ENCODE results near the gene CCDC85B.
A peak's percentile ranks its signal among the peaks of the same experiment; 100 is the strongest.

CCDC85B gene

GRCh38 chr11:65915821-65916251, 25.4 kb downstream of the CCDC85B start:
- H3K4me3 ChIP-seq (ENCODE audit: low read depth in 1 of 2, low read length in 2 of 2), result no peak overlapping the region
- no peak for DNase-seq
- no peak for ATAC-seq (ENCODE audit: insufficient read depth, low read depth)
- H3K36me3 ChIP-seq (ENCODE audit: insufficient read depth, low read length), result peaks cover 24% of the 10 kb centered on the region
- H3K27ac ChIP-seq (ENCODE audit: low read length), result no peak overlapping the region
- H4K20me1 ChIP-seq (ENCODE audit: insufficient read depth, low read length), result peaks cover 15% of the 10 kb centered on the region
- H3K79me2 ChIP-seq (ENCODE audit: insufficient read depth, low read length), result peaks cover 35% of the 10 kb centered on the region
- H2AFZ ChIP-seq (ENCODE audit: low read depth, low read length), result no peak overlapping the region
- TF ChIP-seq CTCF (IDR thresholded peaks at IDR 0.05; ENCODE audit: borderline replicate concordance, extremely low read depth, low read length, poor library complexity, severe bottlenecking) (no peak), EZH2 (IDR thresholded peaks at IDR 0.05; ENCODE audit: borderline replicate concordance, low read depth, low read length, severe bottlenecking) (no peak)
- no peaks in the 10 kb centered on the region for H3K9me3 ChIP-seq (ENCODE audit: insufficient read depth, low read length, severe bottlenecking)
- peaks cover 29% of the 10 kb centered on the region for H3K4me1 ChIP-seq (ENCODE audit: insufficient read depth, low read length)
- no peaks in the 10 kb centered on the region for H3K27me3 ChIP-seq (ENCODE audit: insufficient read depth, low read length, poor library complexity)
- H3K4me2 ChIP-seq (ENCODE audit: insufficient read depth, low read length), result no peak overlapping the region
- H3K9ac ChIP-seq (ENCODE audit: low read depth, low read length), result no peak overlapping the region

- Histone ChIP-seq H3K4me2 (ENCODE audit: insufficient read depth, low read length) (peak overlapping the region; percentile 98; the same call in 1 of the 2 replicates), H2AFZ (ENCODE audit: low read depth, low read length) (no peak overlapping the region), H4K20me1 (ENCODE audit: insufficient read depth, low read length) (peaks cover 15% of the 10 kb centered on the region), H3K9me3 (ENCODE audit: insufficient read depth, low read length, severe bottlenecking) (no peaks in the 10 kb centered on the region), H3K36me3 (ENCODE audit: insufficient read depth, low read length) (peaks cover 29% of the 10 kb centered on the region), H3K4me1 (ENCODE audit: insufficient read depth, low read length) (peaks cover 33% of the 10 kb centered on the region), H3K9ac (ENCODE audit: low read depth, low read length) (peak overlapping the region; percentile 99; the same call in 1 of the 2 replicates), H3K27ac (ENCODE audit: low read length) (no peak overlapping the region), H3K27me3 (ENCODE audit: insufficient read depth, low read length, poor library complexity) (no peaks in the 10 kb centered on the region), H3K79me2 (ENCODE audit: insufficient read depth, low read length) (peaks cover 36% of the 10 kb centered on the region), H3K4me3 (ENCODE audit: low read depth in 1 of 2, low read length in 2 of 2) (no peak overlapping the region)
- TF ChIP-seq CTCF (IDR thresholded peaks at IDR 0.05; ENCODE audit: borderline replicate concordance, extremely low read depth, low read length, poor library complexity, severe bottlenecking) (no peak), EZH2 (IDR thresholded peaks at IDR 0.05; ENCODE audit: borderline replicate concordance, low read depth, low read length, severe bottlenecking) (no peak)
- DNase-seq (no peak), ATAC-seq (ENCODE audit: insufficient read depth, low read depth) (no peak)
Measured at GRCh38 chr11:65916391-65916790, 25.9 kb downstream of the CCDC85B start.

GRCh38 chr11:65917077-65917433, 26.6 kb downstream of the CCDC85B start:
- Histone ChIP-seq H4K20me1 (ENCODE audit: insufficient read depth, low read length) (peaks cover 15% of the 10 kb centered on the region), H3K79me2 (ENCODE audit: insufficient read depth, low read length) (peaks cover 36% of the 10 kb centered on the region), H3K9me3 (ENCODE audit: insufficient read depth, low read length, severe bottlenecking) (no peaks in the 10 kb centered on the region), H3K4me1 (ENCODE audit: insufficient read depth, low read length) (peaks cover 33% of the 10 kb centered on the region), H3K4me2 (ENCODE audit: insufficient read depth, low read length) (peak overlapping the region; percentile 98), H3K27ac (ENCODE audit: low read length) (no peak overlapping the region; the same call in 1 of the 2 replicates), H2AFZ (ENCODE audit: low read depth, low read length) (no peak overlapping the region), H3K27me3 (ENCODE audit: insufficient read depth, low read length, poor library complexity) (no peaks in the 10 kb centered on the region), H3K9ac (ENCODE audit: low read depth, low read length) (peak overlapping the region; percentile 99; the same call in 1 of the 2 replicates), H3K4me3 (ENCODE audit: low read depth in 1 of 2, low read length in 2 of 2) (peak overlapping the region in 1 of 2 experiments; percentile 99; a peak in 2 of 4 replicates), H3K36me3 (ENCODE audit: insufficient read depth, low read length) (peaks cover 35% of the 10 kb centered on the region)
- DNase-seq (no peak), ATAC-seq (ENCODE audit: insufficient read depth, low read depth) (no peak)
- TF ChIP-seq EZH2 (IDR thresholded peaks at IDR 0.05; ENCODE audit: borderline replicate concordance, low read depth, low read length, severe bottlenecking) (no peak), CTCF (IDR thresholded peaks at IDR 0.05; ENCODE audit: borderline replicate concordance, extremely low read depth, low read length, poor library complexity, severe bottlenecking) (no peak)
